GM23338 (cell line): ENCODE results near the gene WDR20. TPM values are rescaled to one million over a fixed set of nuclear protein-coding genes. Genes with fewer than 3 reads are reported as not detected.

Source experiments
- ATAC-seq: fragments of 200-7000 bp; cut with Tn5 transposase; 3 replicates; pipeline ENCODE4 v1.9.1; 2020
- DNase-seq: peaks from one replicate; pipeline ENCODE4 v3.0.0-alpha.2; 2015; ENCODE audit warnings: low spot score
- H2AFZ ChIP-seq: fragments of 200-600 bp; sonication (generic); 2 replicates; pipeline ENCODE4 v1.8.0; 2016; ENCODE audit warnings: antibody characterized with exemption, mild to moderate bottlenecking, moderate library complexity
- H3F3A ChIP-seq: fragments of 200-600 bp; sonication (generic); replicated peaks from 2 replicates; pipeline ENCODE4 v1.8.0; 2017; ENCODE audit warnings: antibody characterized with exemption, mixed run types, low read depth
- H3K27ac ChIP-seq: fragments of 200-600 bp; sonication (generic); 2 replicates; pipeline ENCODE4 v1.6.1; 2016; ENCODE audit warnings: low read depth
- H3K27me3 ChIP-seq: fragments of 200-600 bp; sonication (generic); 2 replicates; pipeline ENCODE4 v1.8.0; 2016; ENCODE audit warnings: mild to moderate bottlenecking, mixed run types, moderate library complexity; ENCODE audit not compliant: insufficient read depth
- H3K36me3 ChIP-seq: fragments of 200-600 bp; sonication (generic); 2 replicates; pipeline ENCODE4 v1.8.0; 2016; ENCODE audit warnings: mild to moderate bottlenecking; ENCODE audit not compliant: insufficient read depth
- H3K4me1 ChIP-seq: fragments of 200-600 bp; sonication (generic); 2 replicates; pipeline ENCODE4 v1.8.0; 2016; ENCODE audit warnings: mild to moderate bottlenecking, moderate library complexity; ENCODE audit not compliant: insufficient read depth
- H3K4me2 ChIP-seq: fragments of 200-600 bp; sonication (generic); 2 replicates; pipeline ENCODE4 v1.7.1; 2017; ENCODE audit warnings: mixed run types
- H3K4me3 ChIP-seq: fragments of 200-600 bp; sonication (generic); 2 replicates; pipeline ENCODE4 v1.6.1; 2016; ENCODE audit warnings: mixed run types
- H3K79me2 ChIP-seq: fragments of 200-600 bp; sonication (generic); replicated peaks from 2 replicates; pipeline ENCODE4 v1.8.0; 2017; ENCODE audit warnings: mild to moderate bottlenecking; ENCODE audit not compliant: insufficient read depth
- H3K9me2 ChIP-seq: fragments of 200-600 bp; sonication (generic); 2 replicates; pipeline ENCODE4 v1.8.0; 2017; ENCODE audit not compliant: insufficient read depth
- H4K20me1 ChIP-seq: fragments of 200-600 bp; sonication (generic); replicated peaks from 2 replicates; pipeline ENCODE4 v1.8.0; 2017; ENCODE audit warnings: mild to moderate bottlenecking; ENCODE audit not compliant: insufficient read depth
- H3K27ac Mint-ChIP-seq: 2 replicates; pipeline ENCODE4 v1.8.0; 2020; ENCODE audit warnings: inconsistent platforms, mild to moderate bottlenecking, moderate library complexity, mixed read lengths
- H3K27me3 Mint-ChIP-seq: 3 replicates; pipeline ENCODE4 v1.8.0; 2022; ENCODE audit warnings: low read depth, mild to moderate bottlenecking, moderate library complexity, mixed read lengths, inconsistent platforms; ENCODE audit not compliant: insufficient read depth, poor library complexity
- H3K36me3 Mint-ChIP-seq: 3 replicates; pipeline ENCODE4 v1.8.0; 2021; ENCODE audit warnings: low read depth, mild to moderate bottlenecking, inconsistent platforms, moderate library complexity, mixed read lengths
- H3K4me1 Mint-ChIP-seq: 3 replicates; pipeline ENCODE4 v1.8.0; 2020; ENCODE audit warnings: mild to moderate bottlenecking, inconsistent platforms, mixed read lengths
- H3K4me3 Mint-ChIP-seq: 3 replicates; pipeline ENCODE4 v1.8.0; 2021; ENCODE audit warnings: moderate library complexity, mild to moderate bottlenecking, inconsistent platforms, mixed read lengths
- H3K9me3 Mint-ChIP-seq: 3 replicates; pipeline ENCODE4 v1.8.0; 2020; ENCODE audit warnings: moderate library complexity, mild to moderate bottlenecking, inconsistent platforms, mixed read lengths
- CREB1 ChIP-seq: fragments of 250-450 bp; sonication (Bioruptor Pico); IDR thresholded peaks from 2 replicates; pipeline ENCODE4 v1.5.0; 2020; ENCODE audit warnings: low read depth, mild to moderate bottlenecking, moderate library complexity
- CTCF ChIP-seq, 2 experiments: fragments of 200-600 bp in 1 of 2; sonication (generic) in 1 of 2; conservative IDR thresholded peaks; 2 replicates each; pipeline versions ENCODE4 v1.5.1 to v1.6.1; 2016 to 2017; ENCODE audit warnings: antibody characterized with exemption in 2 of 2, low read depth in 2 of 2, mild to moderate bottlenecking in 2 of 2, moderate library complexity in 1 of 2
- ETS1 ChIP-seq: IDR thresholded peaks from 2 replicates; pipeline ENCODE4 v1.6.1; 2016; ENCODE audit warnings: antibody characterized with exemption
- EZH2 ChIP-seq: fragments of 200-600 bp; sonication (generic); IDR thresholded peaks from one replicate; pipeline ENCODE4 v1.8.0; 2017; ENCODE audit warnings: antibody characterized with exemption, mild to moderate bottlenecking, low read depth; ENCODE audit not compliant: unreplicated experiment
- EZH2phosphoT487 ChIP-seq: fragments of 200-600 bp; sonication (generic); IDR thresholded peaks from one replicate; pipeline ENCODE4 v1.8.1; 2018; ENCODE audit warnings: antibody characterized with exemption; ENCODE audit not compliant: unreplicated experiment
- JUNB ChIP-seq: IDR thresholded peaks from one replicate; pipeline ENCODE4 v1.6.1; 2016; ENCODE audit warnings: antibody characterized with exemption; ENCODE audit not compliant: unreplicated experiment
- NANOG ChIP-seq: IDR thresholded peaks from 2 replicates; pipeline ENCODE4 v1.6.1; 2016; ENCODE audit warnings: antibody characterized with exemption, borderline replicate concordance
- POLR2AphosphoS5 ChIP-seq: IDR thresholded peaks from 2 replicates; pipeline ENCODE4 v1.6.1; 2016; ENCODE audit warnings: antibody characterized with exemption, low read depth
- REST ChIP-seq: IDR thresholded peaks from one replicate; pipeline ENCODE4 v1.6.1; 2018; ENCODE audit warnings: antibody characterized with exemption; ENCODE audit not compliant: unreplicated experiment
- STAT1 ChIP-seq: IDR thresholded peaks from one replicate; pipeline ENCODE4 v1.6.1; 2016; ENCODE audit warnings: antibody characterized with exemption; ENCODE audit not compliant: unreplicated experiment
- ZNF331 ChIP-seq: fragments of 250-450 bp; sonication (Bioruptor Pico); IDR thresholded peaks from 2 replicates; pipeline ENCODE4 v1.5.0; 2020; ENCODE audit warnings: low read depth, mild to moderate bottlenecking, moderate library complexity
- ZNF462 ChIP-seq: fragments of 250-450 bp; sonication (Bioruptor Pico); IDR thresholded peaks from 2 replicates; pipeline ENCODE4 v1.5.0; 2020; ENCODE audit warnings: mild to moderate bottlenecking, moderate library complexity
- polyA plus RNA-seq: library from polyadenylated mRNA; unstranded; fragments of >200 nt; fragmentation: Nextera tagmentation; extraction: Ambion mirVana; gene quantifications from 2 replicates; pipeline ENCODE4 v1.2.1, GENCODE V29; 2016
- total RNA-seq: library from RNA; depleted of rRNA; stranded (reverse); fragments of >200 nt; shearing (Covaris generic); gene quantifications from 2 replicates; pipeline ENCODE4 v1.2.3, GENCODE V29; 2014

Gene WDR20
- total and polyA plus RNA-seq, 2 experiments from 2014 or later, result 17.9 to 21.0 TPM

- H3K27me3 Mint-ChIP-seq, result peaks cover 25% of the 10 kb centered on the region
- peaks cover 24% of the 10 kb centered on the region for H3K4me1 ChIP-seq
Measured at GRCh38 chr14:102092806-102093205, 46.9 kb upstream of the WDR20 start.

More at GRCh38 chr14:102092806-102093205, 46.9 kb upstream of the WDR20 start:
- Histone ChIP-seq H3F3A (peaks cover 17% of the 10 kb centered on the region), H3K9me2 (no peaks in the 10 kb centered on the region), H3K4me3 (no peak overlapping the region), H3K4me2 (no peak overlapping the region), H3K79me2 (no peaks in the 10 kb centered on the region), H4K20me1 (no peaks in the 10 kb centered on the region), H3K36me3 (no peaks in the 10 kb centered on the region), H3K27ac (no peak overlapping the region), H2AFZ (no peak overlapping the region), H3K27me3 (no peaks in the 10 kb centered on the region)
- Mint-ChIP-seq H3K4me3 (no peak overlapping the region), H3K27ac (no peak overlapping the region), H3K4me1 (peaks cover 47% of the 10 kb centered on the region), H3K9me3 (peaks cover 4% of the 10 kb centered on the region; the same call in 2 of the 3 replicates), H3K36me3 (peaks cover 10% of the 10 kb centered on the region)
- TF ChIP-seq EZH2, result no peak
- TF ChIP-seq STAT1, result no peak
- no peak for TF ChIP-seq REST
- TF ChIP-seq ZNF331 (CRISPR knock-in tag), result no peak
- TF ChIP-seq NANOG, result no peak
- TF ChIP-seq ETS1, result no peak
- TF ChIP-seq POLR2AphosphoS5, result no peak
- TF ChIP-seq EZH2phosphoT487, result no peak
- TF ChIP-seq JUNB, result no peak
- no peak for TF ChIP-seq ZNF462 (CRISPR knock-in tag)
- TF ChIP-seq CTCF (conservative IDR thresholded peaks at IDR 0.05; ENCODE audit: low read depth in 2 of 2), result no peak
- TF ChIP-seq CREB1 (CRISPR knock-in tag), result no peak
- DNase-seq (no peak), ATAC-seq (no peak)
